Karpas-422 (cell line): Measurements from ENCODE around the gene FERMT2. TPM values are rescaled to one million over a fixed set of nuclear protein-coding genes. Genes with fewer than 3 reads are reported as not detected.

Experiments used
- DNase-seq: peaks from one replicate; pipeline ENCODE4 v3.0.0-alpha.2; 2015
- H2AFZ ChIP-seq: fragments of 200-600 bp; sonication (generic); 2 replicates; pipeline ENCODE4 v1.6.1; 2014; ENCODE audit warnings: antibody characterized with exemption, low read length, mixed read lengths
- H3K27ac ChIP-seq: fragments of 200-600 bp; sonication (generic); 2 replicates; pipeline ENCODE4 v1.5.1; 2014; ENCODE audit warnings: mild to moderate bottlenecking, low read length, moderate library complexity
- H3K27me3 ChIP-seq: fragments of 200-600 bp; sonication (generic); 2 replicates; pipeline ENCODE4 v1.6.1; 2014; ENCODE audit warnings: low read length, mixed read lengths
- H3K36me3 ChIP-seq: fragments of 200-600 bp; sonication (generic); 2 replicates; pipeline ENCODE4 v1.6.1; 2014; ENCODE audit warnings: low read length, mixed read lengths; ENCODE audit not compliant: insufficient read depth
- H3K4me1 ChIP-seq: fragments of 200-600 bp; sonication (generic); 2 replicates; pipeline ENCODE4 v1.6.1; 2014; ENCODE audit warnings: mild to moderate bottlenecking, low read length, mixed read lengths
- H3K4me2 ChIP-seq: fragments of 200-600 bp; sonication (generic); 2 replicates; pipeline ENCODE4 v1.6.1; 2014; ENCODE audit warnings: low read length, low read depth, mild to moderate bottlenecking; ENCODE audit not compliant: poor library complexity, severe bottlenecking
- H3K4me3 ChIP-seq: fragments of 200-600 bp; sonication (generic); 2 replicates; pipeline ENCODE4 v1.5.1; 2014; ENCODE audit warnings: mild to moderate bottlenecking, antibody characterized with exemption, low read length, mixed read lengths
- H3K79me2 ChIP-seq: fragments of 200-600 bp; sonication (generic); 2 replicates; pipeline ENCODE4 v1.6.1; 2014; ENCODE audit warnings: mild to moderate bottlenecking, low read length, mixed read lengths
- H3K9ac ChIP-seq: fragments of 200-600 bp; sonication (generic); 2 replicates; pipeline ENCODE4 v1.6.0; 2014; ENCODE audit warnings: low read length
- H3K9me2 ChIP-seq: fragments of 200-600 bp; sonication (generic), shearing (Covaris generic); replicated peaks from 2 replicates; pipeline ENCODE4 v1.6.0; 2014; ENCODE audit warnings: mild to moderate bottlenecking, low read length, moderate library complexity; ENCODE audit not compliant: insufficient read depth
- H3K9me3 ChIP-seq: fragments of 300-700, 200-600 bp; sonication (generic); 2 replicates; pipeline ENCODE4 v1.6.1; 2014; ENCODE audit warnings: low read length, mixed read lengths
- H4K20me1 ChIP-seq: fragments of 200-600 bp; sonication (generic); 2 replicates; pipeline ENCODE4 v1.6.1; 2014; ENCODE audit warnings: mild to moderate bottlenecking, antibody characterized with exemption, low read length, low read depth; ENCODE audit not compliant: insufficient read depth
- total RNA-seq: library from RNA; depleted of rRNA; stranded (reverse); fragments of >200 nt; shearing (Covaris generic); gene quantifications from 2 replicates; pipeline ENCODE4 v1.2.3, GENCODE V29; 2014; ENCODE audit warnings: low replicate concordance

Gene FERMT2
- total RNA-seq, 1 experiment from 2014 or later, result 0.34 TPM

GRCh38 chr14:52977798-52978197 lies 26.9 kb upstream of the FERMT2 start:
- no peak for DNase-seq
- Histone ChIP-seq H3K27me3 (no peaks in the 10 kb centered on the region; the same call in 1 of the 2 replicates), H2AFZ (no peak overlapping the region)

GRCh38 chr14:52974406-52974805 lies 23.6 kb upstream of the FERMT2 start:
- DNase-seq, result no peak
- no peaks in the 10 kb centered on the region for H3K36me3 ChIP-seq
- H3K9ac ChIP-seq, result no peak overlapping the region
- no peak overlapping the region for H3K27ac ChIP-seq
- no peaks in the 10 kb centered on the region for H3K27me3 ChIP-seq
- H3K9me2 ChIP-seq, result no peaks in the 10 kb centered on the region
- H3K4me1 ChIP-seq, result no peaks in the 10 kb centered on the region
- H3K4me3 ChIP-seq, result no peak overlapping the region
- H4K20me1 ChIP-seq, result no peaks in the 10 kb centered on the region
- no peaks in the 10 kb centered on the region for H3K9me3 ChIP-seq
- no peak overlapping the region for H3K4me2 ChIP-seq
- no peaks in the 10 kb centered on the region for H3K79me2 ChIP-seq
- no peak overlapping the region for H2AFZ ChIP-seq

More at GRCh38 chr14:52977798-52978197, 26.9 kb upstream of the FERMT2 start:
- Histone ChIP-seq H3K4me3 (no peak overlapping the region), H3K9me2 (no peaks in the 10 kb centered on the region), H4K20me1 (no peaks in the 10 kb centered on the region), H3K4me2 (no peak overlapping the region), H3K9ac (no peak overlapping the region), H3K36me3 (no peaks in the 10 kb centered on the region), H3K4me1 (no peaks in the 10 kb centered on the region), H3K27ac (no peak overlapping the region), H3K79me2 (no peaks in the 10 kb centered on the region), H3K9me3 (no peaks in the 10 kb centered on the region)

GRCh38 chr14:52961060-52961639 lies 10.3 kb upstream of the FERMT2 start:
- H3K4me2 ChIP-seq, result no peak overlapping the region
- no peaks in the 10 kb centered on the region for H3K79me2 ChIP-seq
- H3K27ac ChIP-seq, result no peak overlapping the region
- no peaks in the 10 kb centered on the region for H3K27me3 ChIP-seq
- no peaks in the 10 kb centered on the region for H4K20me1 ChIP-seq
- H3K4me1 ChIP-seq, result no peaks in the 10 kb centered on the region
- H3K4me3 ChIP-seq, result no peak overlapping the region
- H3K9ac ChIP-seq, result no peak overlapping the region
- H3K9me3 ChIP-seq, result no peaks in the 10 kb centered on the region
- H3K36me3 ChIP-seq, result no peaks in the 10 kb centered on the region
- H2AFZ ChIP-seq, result peak overlapping the region; percentile 64
- no peaks in the 10 kb centered on the region for H3K9me2 ChIP-seq
- peak; percentile 88 for DNase-seq

GRCh38 chr14:52960627-52961026 lies 9.8 kb upstream of the FERMT2 start:
- Histone ChIP-seq H3K9me3 (no peaks in the 10 kb centered on the region), H3K4me3 (no peak overlapping the region), H4K20me1 (no peaks in the 10 kb centered on the region), H3K9me2 (no peaks in the 10 kb centered on the region), H3K36me3 (no peaks in the 10 kb centered on the region), H2AFZ (peak overlapping the region; percentile 64), H3K27ac (no peak overlapping the region), H3K4me2 (no peak overlapping the region), H3K79me2 (no peaks in the 10 kb centered on the region), H3K9ac (no peak overlapping the region), H3K4me1 (no peaks in the 10 kb centered on the region), H3K27me3 (no peaks in the 10 kb centered on the region)
- no peak for DNase-seq

- Histone ChIP-seq H3K79me2 (no peaks in the 10 kb centered on the region), H3K9me2 (no peaks in the 10 kb centered on the region), H3K9me3 (no peaks in the 10 kb centered on the region), H3K36me3 (no peaks in the 10 kb centered on the region), H3K4me2 (no peak overlapping the region), H2AFZ (no peak overlapping the region), H3K27ac (no peak overlapping the region), H3K4me3 (no peak overlapping the region), H3K4me1 (no peaks in the 10 kb centered on the region), H4K20me1 (no peaks in the 10 kb centered on the region), H3K9ac (no peak overlapping the region), H3K27me3 (no peaks in the 10 kb centered on the region)
- DNase-seq, result no peak
Observed at GRCh38 chr14:52954346-52955214, 3.7 kb upstream of the FERMT2 start.

GRCh38 chr14:52951681-52952554 lies 1.1 kb upstream of the FERMT2 start:
- H3K4me1 ChIP-seq, result no peaks in the 10 kb centered on the region
- no peaks in the 10 kb centered on the region for H3K9me3 ChIP-seq
- H3K4me3 ChIP-seq, result no peak overlapping the region
- no peaks in the 10 kb centered on the region for H4K20me1 ChIP-seq
- H2AFZ ChIP-seq, result no peak overlapping the region
- H3K4me2 ChIP-seq, result no peak overlapping the region
- H3K27me3 ChIP-seq, result no peaks in the 10 kb centered on the region
- H3K9me2 ChIP-seq, result no peaks in the 10 kb centered on the region
- no peak overlapping the region for H3K27ac ChIP-seq
- no peak for DNase-seq
- no peaks in the 10 kb centered on the region for H3K79me2 ChIP-seq
- no peak overlapping the region for H3K9ac ChIP-seq
- no peaks in the 10 kb centered on the region for H3K36me3 ChIP-seq

GRCh38 chr14:52950410-52950897 lies 396 bp downstream of the FERMT2 start:
- Histone ChIP-seq H3K79me2 (no peaks in the 10 kb centered on the region), H3K9me3 (no peaks in the 10 kb centered on the region), H3K4me2 (no peak overlapping the region), H3K36me3 (no peaks in the 10 kb centered on the region), H4K20me1 (no peaks in the 10 kb centered on the region), H3K27ac (no peak overlapping the region), H3K27me3 (no peaks in the 10 kb centered on the region), H3K4me3 (no peak overlapping the region), H2AFZ (no peak overlapping the region), H3K9ac (no peak overlapping the region), H3K4me1 (no peaks in the 10 kb centered on the region), H3K9me2 (no peaks in the 10 kb centered on the region)
- no peak for DNase-seq
